Activated CD4-positive, alpha-beta T cell treated with anti-CD3 and anti-CD28 coated beads for 36 hours (primary cell): Measurements from ENCODE around the gene CITED4. TPM values are rescaled to one million over a fixed set of nuclear protein-coding genes. Genes with fewer than 3 reads are reported as not detected.
A peak's percentile ranks its signal among the peaks of the same experiment; 100 is the strongest.

Experiments used
- ATAC-seq: fragments of 200-7000 bp; cut with Tn5 transposase; one replicate; pipeline ENCODE4 v1.10.0; 2021; ENCODE audit warnings: mild to moderate bottlenecking, moderate library complexity
- CTCF ChIA-PET: fragments of 350-600 bp; sonication (Branson Sonifier 250); formaldehyde crosslinking; loops from one replicate; lab custom pipeline; 2021; ENCODE audit warnings: antibody characterized with exemption; lab: Charles Lee
- POLR2A ChIA-PET: fragments of 350-600 bp; sonication (Branson Sonifier 250); formaldehyde crosslinking; loops from one replicate; lab custom pipeline; 2021; ENCODE audit warnings: antibody characterized with exemption, inconsistent platforms; lab: Charles Lee
- DNase-seq: peaks from one replicate; pipeline ENCODE4 v3.0.0-alpha.2; 2020
- H3K27ac Mint-ChIP-seq: one replicate; pipeline ENCODE4 v1.8.0; 2021; ENCODE audit warnings: mixed read lengths
- H3K27me3 Mint-ChIP-seq: one replicate; pipeline ENCODE4 v1.8.0; 2021; ENCODE audit warnings: mixed read lengths
- H3K36me3 Mint-ChIP-seq: one replicate; pipeline ENCODE4 v1.8.0; 2021; ENCODE audit warnings: low read depth, mixed read lengths
- H3K4me1 Mint-ChIP-seq: one replicate; pipeline ENCODE4 v1.8.0; 2021; ENCODE audit warnings: mixed read lengths
- H3K4me3 Mint-ChIP-seq: one replicate; pipeline ENCODE4 v1.8.0; 2021; ENCODE audit warnings: mild to moderate bottlenecking, moderate library complexity, mixed read lengths
- H3K9me3 Mint-ChIP-seq: one replicate; pipeline ENCODE4 v1.8.0; 2021; ENCODE audit warnings: low read depth, mixed read lengths
- intact Hi-C, 2 experiments: fragments of 100-400 bp; cut with DNase I in 1 of 2; cut with micrococcal nuclease in 1 of 2; formaldehyde crosslinking; loops; one replicate each; pipeline versions ENCODE4 v1.14.2 to v1.15.1; 2022 to 2024; cut with DNase I, micrococcal nuclease
- total RNA-seq, 2 experiments: library from RNA; stranded (reverse); gene quantifications; one replicate each; pipeline ENCODE4 v1.2.3, GENCODE V29; 2021

CITED4 gene, protein sequence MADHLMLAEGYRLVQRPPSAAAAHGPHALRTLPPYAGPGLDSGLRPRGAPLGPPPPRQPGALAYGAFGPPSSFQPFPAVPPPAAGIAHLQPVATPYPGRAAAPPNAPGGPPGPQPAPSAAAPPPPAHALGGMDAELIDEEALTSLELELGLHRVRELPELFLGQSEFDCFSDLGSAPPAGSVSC
- 1 to 10 TPM; 1.6 to 3.0 TPM for total RNA-seq

DNA sequence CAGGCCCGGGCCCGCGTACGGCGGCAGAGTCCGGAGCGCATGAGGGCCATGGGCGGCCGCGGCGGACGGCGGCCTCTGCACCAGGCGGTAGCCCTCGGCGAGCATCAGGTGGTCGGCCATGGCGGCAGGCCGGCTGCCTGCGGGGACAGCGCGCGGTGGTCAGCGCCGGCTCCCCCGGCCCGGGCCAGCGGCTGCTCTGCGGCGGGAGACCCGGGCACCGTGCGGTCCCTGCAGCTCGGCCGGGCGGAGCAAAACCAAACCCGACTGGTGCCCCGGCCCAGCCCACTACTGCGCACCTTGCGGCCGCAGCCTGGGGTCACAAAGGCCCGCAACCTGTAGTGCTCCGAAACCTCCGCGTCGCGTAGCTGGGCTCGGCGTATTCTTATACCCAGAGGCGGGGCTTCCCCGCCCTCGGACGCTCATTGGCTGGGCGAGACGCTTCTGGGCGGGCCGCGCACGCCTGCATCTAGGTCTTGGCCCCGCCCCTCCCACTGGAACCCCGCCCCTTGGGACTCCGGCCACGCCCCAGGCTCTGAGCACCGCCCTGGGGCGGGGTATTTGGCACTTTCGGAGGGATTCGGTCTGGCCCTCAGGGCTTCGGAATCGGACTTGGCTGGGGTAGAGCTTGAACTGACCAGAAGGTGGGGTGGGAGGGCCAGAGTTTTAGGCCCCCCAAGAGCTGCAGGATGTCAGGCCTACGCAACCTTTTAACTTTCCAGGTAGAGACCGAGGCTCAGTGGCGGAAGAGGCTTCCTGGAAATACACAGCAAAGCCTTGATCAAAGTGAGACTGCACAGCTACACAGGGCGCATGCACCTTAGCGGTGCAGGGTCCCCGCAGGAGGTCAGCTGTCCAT, at the start of gene CITED4:
Gene CITED4 (minus strand): TSS at position 356 of the 856 bp plus-strand sequence. CDS start 236 bp downstream, at position 120.
- no peaks in the 10 kb centered on the region for H3K36me3 Mint-ChIP-seq
- H3K27ac Mint-ChIP-seq: peak within 1 kb of the TSS; percentile 96
- ATAC-seq (peak; percentile 98), DNase-seq (peak; percentile 97)
- ChIA-PET CTCF (interaction anchor here (0.7 to 1.9 kb wide), 11 partner anchors 9 to 231 kb away, joined by 3 to 7 read pairs (median 3); no protein-coding TSS in a partner anchor), POLR2A (interaction anchor here (0.9 to 1.1 kb wide), 3 partner anchors 8 to 167 kb away, joined by 3 to 4 read pairs (median 4); no protein-coding TSS in a partner anchor)
- intact Hi-C loops: loop anchor here (1.0 to 5.0 kb wide), 8 partner anchors 44 to 822 kb away; partner anchors contain the start of genes RIMS3 (in 2 of the 2), CAP1 (in 1 of the 2), CTPS1 (in 1 of the 2) and FOXO6 (in 1 of the 2)
- H3K9me3 Mint-ChIP-seq: no peaks in the 10 kb centered on the region
- peaks cover 11% of the 10 kb centered on the region for H3K27me3 Mint-ChIP-seq
- H3K4me1 Mint-ChIP-seq: peaks cover 11% of the 10 kb centered on the region
- peak within 1 kb of the TSS; percentile 84 for H3K4me3 Mint-ChIP-seq

DNA sequence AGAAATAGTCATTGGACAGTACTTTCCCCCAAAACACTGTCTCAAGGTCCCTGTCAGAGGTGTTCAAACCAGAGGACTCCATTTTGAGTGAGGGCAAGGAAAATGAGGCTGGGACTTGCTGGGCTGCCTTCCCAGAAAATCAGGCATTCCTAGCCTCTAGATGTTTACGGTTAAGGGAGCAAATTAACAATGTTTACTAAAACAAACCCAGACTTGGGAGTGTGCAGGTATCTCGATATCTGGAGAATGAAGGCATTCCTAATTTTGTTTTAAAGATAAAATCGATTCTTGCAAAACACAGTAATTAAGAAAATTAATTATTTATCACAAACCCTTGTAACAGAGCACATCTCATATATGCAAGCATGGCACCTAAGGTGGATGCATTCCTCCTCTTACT, 48.9 kb upstream of the CITED4 start:
- CTCF ChIA-PET: no interaction called here
- intact Hi-C loops: no loop called here

GRCh38 chr1:40909281-40909680, 47.1 kb upstream of the CITED4 start:
- ATAC-seq (no peak), DNase-seq (no peak)
- no peaks in the 10 kb centered on the region for H3K27me3 Mint-ChIP-seq
- H3K9me3 Mint-ChIP-seq: no peaks in the 10 kb centered on the region
- H3K36me3 Mint-ChIP-seq: no peaks in the 10 kb centered on the region
- CTCF ChIA-PET: interaction anchor here (1.5 kb wide), 1 partner anchor 40 kb away, joined by 3 read pairs; no protein-coding TSS in a partner anchor
- POLR2A ChIA-PET: interaction anchor here (0.6 kb wide), 1 partner anchor 937 kb away, joined by 3 read pairs; no protein-coding TSS in a partner anchor
- no peaks in the 10 kb centered on the region for H3K4me1 Mint-ChIP-seq
- H3K4me3 Mint-ChIP-seq: no peak overlapping the region
- intact Hi-C loops: no loop called here
- H3K27ac Mint-ChIP-seq: no peak overlapping the region

More for the DNA sequence above, 48.9 kb upstream of the CITED4 start:
- Mint-ChIP-seq H3K27me3 (no peaks in the 10 kb centered on the region), H3K4me3 (no peak overlapping the region), H3K27ac (no peak overlapping the region), H3K36me3 (no peaks in the 10 kb centered on the region), H3K9me3 (no peaks in the 10 kb centered on the region), H3K4me1 (no peaks in the 10 kb centered on the region)
- no peak for ATAC-seq
- POLR2A ChIA-PET: no interaction called here
- DNase-seq: no peak

- Mint-ChIP-seq H3K9me3 (no peaks in the 10 kb centered on the region), H3K4me3 (no peak overlapping the region), H3K4me1 (no peaks in the 10 kb centered on the region), H3K36me3 (no peaks in the 10 kb centered on the region), H3K27ac (no peak overlapping the region), H3K27me3 (peaks cover 2% of the 10 kb centered on the region)
- ChIA-PET CTCF (no interaction called here), POLR2A (no interaction called here)
- ATAC-seq (no peak), DNase-seq (no peak)
- intact Hi-C loops: no loop called here
Measured at GRCh38 chr1:40908350-40908749, 46.2 kb upstream of the CITED4 start.

- ChIA-PET POLR2A (no interaction called here), CTCF (no interaction called here)
- intact Hi-C loops: no loop called here
- Mint-ChIP-seq H3K27me3 (peaks cover 2% of the 10 kb centered on the region), H3K27ac (no peak overlapping the region), H3K4me3 (no peak overlapping the region), H3K9me3 (no peaks in the 10 kb centered on the region), H3K36me3 (no peaks in the 10 kb centered on the region), H3K4me1 (no peaks in the 10 kb centered on the region)
- ATAC-seq (no peak), DNase-seq (no peak)
Measured at GRCh38 chr1:40907899-40908298, 45.7 kb upstream of the CITED4 start.

GRCh38 chr1:40906781-40907400, 44.7 kb upstream of the CITED4 start:
- no peaks in the 10 kb centered on the region for H3K4me1 Mint-ChIP-seq
- H3K9me3 Mint-ChIP-seq: no peaks in the 10 kb centered on the region
- peaks cover 2% of the 10 kb centered on the region for H3K27me3 Mint-ChIP-seq
- DNase-seq (no peak), ATAC-seq (no peak)
- H3K36me3 Mint-ChIP-seq: no peaks in the 10 kb centered on the region
- ChIA-PET POLR2A (no interaction called here), CTCF (no interaction called here)
- H3K27ac Mint-ChIP-seq: no peak overlapping the region
- intact Hi-C loops: no loop called here
- H3K4me3 Mint-ChIP-seq: no peak overlapping the region

- intact Hi-C loops: no loop called here
- Mint-ChIP-seq H3K27me3 (peaks cover 2% of the 10 kb centered on the region), H3K4me1 (no peaks in the 10 kb centered on the region), H3K9me3 (no peaks in the 10 kb centered on the region), H3K4me3 (no peak overlapping the region), H3K36me3 (no peaks in the 10 kb centered on the region), H3K27ac (no peak overlapping the region)
- ChIA-PET CTCF (interaction anchor here (0.6 to 0.7 kb wide), 2 partner anchors 10 to 48 kb away, joined by 3 read pairs; no protein-coding TSS in a partner anchor), POLR2A (no interaction called here)
- no peak for ATAC-seq
- DNase-seq: no peak
Measured at GRCh38 chr1:40905061-40905460, 42.9 kb upstream of the CITED4 start.

- no peaks in the 10 kb centered on the region for H3K9me3 Mint-ChIP-seq
Measured at GRCh38 chr1:40903106-40903505, 40.9 kb upstream of the CITED4 start.

GRCh38 chr1:40901886-40902852, 40.0 kb upstream of the CITED4 start:
- no peaks in the 10 kb centered on the region for H3K9me3 Mint-ChIP-seq
- CTCF ChIA-PET: no interaction called here
- intact Hi-C loops: no loop called here
- H3K27me3 Mint-ChIP-seq: peaks cover 2% of the 10 kb centered on the region
- DNase-seq: no peak
- POLR2A ChIA-PET: no interaction called here
- ATAC-seq: no peak
- H3K4me1 Mint-ChIP-seq: no peaks in the 10 kb centered on the region
- no peaks in the 10 kb centered on the region for H3K36me3 Mint-ChIP-seq
- no peak overlapping the region for H3K27ac Mint-ChIP-seq
- H3K4me3 Mint-ChIP-seq: no peak overlapping the region

More at GRCh38 chr1:40903106-40903505, 40.9 kb upstream of the CITED4 start:
- Mint-ChIP-seq H3K27me3 (peaks cover 2% of the 10 kb centered on the region), H3K36me3 (no peaks in the 10 kb centered on the region), H3K4me3 (no peak overlapping the region), H3K4me1 (no peaks in the 10 kb centered on the region), H3K27ac (no peak overlapping the region)
- ChIA-PET POLR2A (no interaction called here), CTCF (interaction anchor here (1.1 kb wide), 1 partner anchor 48 kb away, joined by 3 read pairs; no protein-coding TSS in a partner anchor)
- intact Hi-C loops: no loop called here
- no peak for DNase-seq
- ATAC-seq: no peak

- Mint-ChIP-seq H3K27ac (no peak overlapping the region), H3K36me3 (no peaks in the 10 kb centered on the region), H3K4me1 (no peaks in the 10 kb centered on the region), H3K4me3 (no peak overlapping the region), H3K27me3 (peaks cover 2% of the 10 kb centered on the region), H3K9me3 (peaks cover 11% of the 10 kb centered on the region)
- DNase-seq (no peak), ATAC-seq (no peak)
- ChIA-PET CTCF (no interaction called here), POLR2A (no interaction called here)
- intact Hi-C loops: no loop called here
Measured at GRCh38 chr1:40899230-40899870, 37.2 kb upstream of the CITED4 start.
